Activated T-cell treated with anti-CD3 and anti-CD28 coated beads, Interleukin-2, amount 50 U/mL, for 4 hours (primary cell): Measurements from ENCODE around the gene RRBP1. TPM values are rescaled to one million over a fixed set of nuclear protein-coding genes. Genes with fewer than 3 reads are reported as not detected.

Experiments
- ATAC-seq, 2 donors: fragments of 200-7000 bp; cut with Tn5 transposase; one replicate each; pipeline ENCODE4 v1.10.0; 2021
- DNase-seq: peaks from one replicate; pipeline ENCODE4 v3.0.0-alpha.2; 2020
- H3K27me3 Mint-ChIP-seq: one replicate; pipeline ENCODE4 v1.8.0; 2021; ENCODE audit warnings: low read depth, mixed read lengths
- H3K36me3 Mint-ChIP-seq: one replicate; pipeline ENCODE4 v1.8.0; 2022; ENCODE audit warnings: mixed read lengths; ENCODE audit not compliant: insufficient read depth
- H3K4me1 Mint-ChIP-seq: one replicate; pipeline ENCODE4 v1.8.0; 2021; ENCODE audit warnings: low read depth, mixed read lengths
- H3K4me3 Mint-ChIP-seq: one replicate; pipeline ENCODE4 v1.8.0; 2021; ENCODE audit warnings: mild to moderate bottlenecking, moderate library complexity, mixed read lengths
- H3K9me3 Mint-ChIP-seq: one replicate; pipeline ENCODE4 v1.8.0; 2021; ENCODE audit warnings: mixed read lengths
- total RNA-seq, 3 donors: library from RNA; stranded (reverse); gene quantifications; one replicate each; pipeline ENCODE4 v1.2.1, GENCODE V29; 2021

RRBP1 gene
- total RNA-seq, 3 donors from 2014 or later = 25.5 to 32.3 (median 27.0) TPM

- peaks cover 7% of the 10 kb centered on the region for H3K36me3 Mint-ChIP-seq
- H3K27me3 Mint-ChIP-seq = no peaks in the 10 kb centered on the region
- peaks cover 2% of the 10 kb centered on the region for H3K4me1 Mint-ChIP-seq
- ATAC-seq (no peak), DNase-seq (no peak)
- H3K4me3 Mint-ChIP-seq = no peak overlapping the region
- no peaks in the 10 kb centered on the region for H3K9me3 Mint-ChIP-seq
Observed at GRCh38 chr20:17617868-17618672, 64.0 kb downstream of the RRBP1 start.

GRCh38 chr20:17617212-17617867, 64.7 kb downstream of the RRBP1 start:
- ATAC-seq (peak; percentile 52 to 59), DNase-seq (peak; percentile 28)
- Mint-ChIP-seq H3K36me3 (peaks cover 7% of the 10 kb centered on the region), H3K27me3 (no peaks in the 10 kb centered on the region), H3K9me3 (no peaks in the 10 kb centered on the region), H3K4me1 (peaks cover 8% of the 10 kb centered on the region), H3K4me3 (no peak overlapping the region)

GRCh38 chr20:17616480-17617211, 65.4 kb downstream of the RRBP1 start:
- Mint-ChIP-seq H3K36me3 (peaks cover 7% of the 10 kb centered on the region), H3K4me3 (no peak overlapping the region), H3K27me3 (no peaks in the 10 kb centered on the region), H3K4me1 (peaks cover 15% of the 10 kb centered on the region), H3K9me3 (no peaks in the 10 kb centered on the region)
- DNase-seq (no peak), ATAC-seq (no peak)

GRCh38 chr20:17615645-17616479, 66.2 kb downstream of the RRBP1 start:
- Mint-ChIP-seq H3K36me3 (peaks cover 7% of the 10 kb centered on the region), H3K27me3 (no peaks in the 10 kb centered on the region), H3K4me3 (no peak overlapping the region), H3K9me3 (no peaks in the 10 kb centered on the region), H3K4me1 (peaks cover 20% of the 10 kb centered on the region)
- ATAC-seq (no peak), DNase-seq (no peak)

GRCh38 chr20:17614812-17615644, 67.0 kb downstream of the RRBP1 start:
- Mint-ChIP-seq H3K27me3 (no peaks in the 10 kb centered on the region), H3K9me3 (no peaks in the 10 kb centered on the region), H3K4me1 (peaks cover 28% of the 10 kb centered on the region), H3K36me3 (peaks cover 5% of the 10 kb centered on the region), H3K4me3 (no peak overlapping the region)
- DNase-seq = no peak
- no peak for ATAC-seq

GRCh38 chr20:17614176-17614811, 67.7 kb downstream of the RRBP1 start:
- peaks cover 3% of the 10 kb centered on the region for H3K36me3 Mint-ChIP-seq
- DNase-seq (no peak), ATAC-seq (no peak)
- H3K27me3 Mint-ChIP-seq = no peaks in the 10 kb centered on the region
- no peaks in the 10 kb centered on the region for H3K9me3 Mint-ChIP-seq
- no peak overlapping the region for H3K4me3 Mint-ChIP-seq
- H3K4me1 Mint-ChIP-seq = peaks cover 36% of the 10 kb centered on the region

- Mint-ChIP-seq H3K9me3 (no peaks in the 10 kb centered on the region), H3K4me1 (peaks cover 41% of the 10 kb centered on the region), H3K36me3 (peaks cover 3% of the 10 kb centered on the region), H3K27me3 (no peaks in the 10 kb centered on the region), H3K4me3 (no peak overlapping the region)
- no peak for ATAC-seq
- no peak for DNase-seq
Observed at GRCh38 chr20:17613328-17614175, 68.5 kb downstream of the RRBP1 start.

GRCh38 chr20:17612992-17613327, 69.1 kb downstream of the RRBP1 start:
- H3K36me3 Mint-ChIP-seq = peaks cover 2% of the 10 kb centered on the region
- H3K9me3 Mint-ChIP-seq = no peaks in the 10 kb centered on the region
- DNase-seq (no peak), ATAC-seq (no peak)
- peaks cover 41% of the 10 kb centered on the region for H3K4me1 Mint-ChIP-seq
- H3K27me3 Mint-ChIP-seq = no peaks in the 10 kb centered on the region
- no peak overlapping the region for H3K4me3 Mint-ChIP-seq

GRCh38 chr20:17612287-17612991, 69.6 kb downstream of the RRBP1 start:
- Mint-ChIP-seq H3K36me3 (peaks cover 5% of the 10 kb centered on the region), H3K9me3 (no peaks in the 10 kb centered on the region), H3K4me1 (peaks cover 41% of the 10 kb centered on the region), H3K4me3 (peak overlapping the region; percentile 67), H3K27me3 (no peaks in the 10 kb centered on the region)
- ATAC-seq = peak; percentile 60 to 71
- DNase-seq = no peak

- Mint-ChIP-seq H3K4me1 (peaks cover 41% of the 10 kb centered on the region), H3K4me3 (peak overlapping the region; percentile 49), H3K27me3 (no peaks in the 10 kb centered on the region), H3K9me3 (no peaks in the 10 kb centered on the region), H3K36me3 (peaks cover 5% of the 10 kb centered on the region)
- ATAC-seq (no peak), DNase-seq (no peak)
Observed at GRCh38 chr20:17611540-17612286, 70.3 kb downstream of the RRBP1 start.

GRCh38 chr20:17611290-17611539, 70.8 kb downstream of the RRBP1 start:
- DNase-seq (no peak), ATAC-seq (peak; percentile 38 to 41)
- Mint-ChIP-seq H3K27me3 (no peaks in the 10 kb centered on the region), H3K9me3 (no peaks in the 10 kb centered on the region), H3K4me1 (peaks cover 41% of the 10 kb centered on the region), H3K36me3 (peaks cover 5% of the 10 kb centered on the region), H3K4me3 (peak overlapping the region; percentile 49)
